Small intestine (tissue), 7 donors: ENCODE data around the gene CYP2R1. TPM values are rescaled to one million over a fixed set of nuclear protein-coding genes. Genes with fewer than 3 reads are reported as not detected.

ENCODE experiments used
- DNase-seq, 2 donors: peaks; one replicate each; pipeline versions ENCODE4 v3.0.0 to v3.0.0-alpha.2; 2013
- FAIRE-seq: peaks from 2 replicates; lab custom pipeline; 2012; peaks lifted over from hg19 to GRCh38; lab: Jason Lieb, UNC
- H3K27ac ChIP-seq, 3 donors: one replicate each; pipeline ENCODE4 v1.5.1; 2013; ENCODE audit warnings: low read length in 2 of 3, mild to moderate bottlenecking in 2 of 3, control low read depth in 1 of 3, inconsistent platforms in 1 of 3, low read depth in 1 of 3, moderate library complexity in 1 of 3
- H3K27me3 ChIP-seq, 3 donors: one replicate each; pipeline ENCODE4 v1.6.1; 2013; ENCODE audit warnings: low read length in 3 of 3, inconsistent platforms in 1 of 3; ENCODE audit not compliant: control insufficient read depth in 3 of 3, insufficient read depth in 3 of 3
- H3K36me3 ChIP-seq, 3 donors: one replicate each; pipeline ENCODE4 v1.6.1; 2013; ENCODE audit warnings: low read length in 3 of 3, inconsistent platforms in 1 of 3, low read depth in 1 of 3, mild to moderate bottlenecking in 1 of 3, moderate library complexity in 1 of 3; ENCODE audit not compliant: control insufficient read depth in 3 of 3, insufficient read depth in 2 of 3
- H3K4me1 ChIP-seq, 3 donors: one replicate each; pipeline ENCODE4 v1.6.1; 2013; ENCODE audit warnings: low read length in 2 of 3, inconsistent platforms in 1 of 3, low read depth in 1 of 3, mild to moderate bottlenecking in 1 of 3, moderate library complexity in 1 of 3; ENCODE audit not compliant: control insufficient read depth in 3 of 3, insufficient read depth in 2 of 3
- H3K4me3 ChIP-seq, 3 donors: one replicate each; pipeline ENCODE4 v1.5.1; 2013; ENCODE audit warnings: low read length in 3 of 3, control low read depth in 1 of 3, inconsistent platforms in 1 of 3, low read depth in 1 of 3, mild to moderate bottlenecking in 1 of 3, moderate library complexity in 1 of 3
- H3K9me3 ChIP-seq, 2 donors: one replicate each; pipeline ENCODE4 v1.6.1; 2013; ENCODE audit warnings: low read depth in 1 of 2, low read length in 1 of 2; ENCODE audit not compliant: control insufficient read depth in 2 of 2, insufficient read depth in 1 of 2
- polyA plus RNA-seq, 4 donors: library from polyadenylated mRNA; stranded (reverse) in 3 of 4; unstranded in 1 of 4; fragments of 200-250 nt in 3 of 4; fragments of 120-200 nt in 1 of 4; gene quantifications; one replicate each; pipeline versions ENCODE4 v1.2.1 to v1.2.3, GENCODE V29; 2013
- donor health status: healthy with polysubstance abuse.
- donor health status: control.
- donor health status: control.
- donor health status: Bipolar disorder and iron deficiency.
- donor health status: healthy.

Gene CYP2R1
- polyA plus RNA-seq, 4 donors: 13.2 to 53.2 (median 25.8) TPM

GRCh38 chr11:14835496-14836492 is 56.2 kb downstream of the CYP2R1 start:
- H3K27ac ChIP-seq: no peak overlapping the region
- FAIRE-seq (no peak), DNase-seq (no peak)
- H3K27me3 ChIP-seq: no peaks in the 10 kb centered on the region
- no peak overlapping the region for H3K4me3 ChIP-seq
- H3K36me3 ChIP-seq: no peaks in the 10 kb centered on the region
- no peaks in the 10 kb centered on the region for H3K9me3 ChIP-seq
- H3K4me1 ChIP-seq: no peaks in the 10 kb centered on the region

Other genes with a start within 250 kb of the CYP2R1 start
- 10 to 100 TPM in 1 of 4 donors, 1 to 10 TPM in 1, under 1 TPM in 2; 0.67 to 25.8 (median 2.4) TPM for gene PDE3B, start 248.4 kb downstream of the CYP2R1 start, polyA plus RNA-seq
- gene CALCA, start 80.1 kb upstream of the CYP2R1 start, polyA plus RNA-seq: under 1 TPM in 2 of 4 donors, not detected in 2; 0.18 to 0.27 TPM
- 1 to 10 TPM in 1 of 4 donors, under 1 TPM in 1, not detected in 2; 0.09 to 4.4 TPM for gene CALCB, start 181.4 kb upstream of the CYP2R1 start, polyA plus RNA-seq
- gene INSC, start 222.7 kb upstream of the CYP2R1 start, polyA plus RNA-seq: 1 to 10 TPM in 3 of 4 donors, not detected in 1; 1.4 to 3.8 (median 1.9) TPM